Left ventricle myocardium inferior (tissue), 1 donor: ENCODE measurements around the gene PARD3. TPM values are rescaled to one million over a fixed set of nuclear protein-coding genes. Genes with fewer than 3 reads are reported as not detected.
A peak's percentile ranks its signal among the peaks of the same experiment; 100 is the strongest.

Experiments
- DNase-seq: peaks from one replicate; pipeline ENCODE4 v3.0.0-alpha.2; 2020
- H3K27ac ChIP-seq: fragments of 200-600 bp; replicated peaks from 2 replicates; pipeline ENCODE4 v1.8.0; 2021
- H3K27me3 ChIP-seq: fragments of 200-600 bp; 2 replicates; pipeline ENCODE4 v1.8.0; 2021; ENCODE audit warnings: low read depth
- H3K36me3 ChIP-seq: fragments of 200-600 bp; 2 replicates; pipeline ENCODE4 v1.8.0; 2021
- H3K4me1 ChIP-seq: fragments of 200-600 bp; 2 replicates; pipeline ENCODE4 v1.8.0; 2021
- H3K4me3 ChIP-seq: fragments of 200-600 bp; 2 replicates; pipeline ENCODE4 v1.8.0; 2021; ENCODE audit warnings: mild to moderate bottlenecking, moderate library complexity
- H3K9me3 ChIP-seq: fragments of 200-600 bp; replicated peaks from 2 replicates; pipeline ENCODE4 v1.8.0; 2021
- CTCF ChIP-seq: fragments of 200-600 bp; IDR thresholded peaks from 2 replicates; pipeline ENCODE4 v1.8.0; 2021; ENCODE audit warnings: antibody characterized with exemption, mild to moderate bottlenecking, borderline replicate concordance
- intact Hi-C: fragments of 100-400 bp; cut with micrococcal nuclease; formaldehyde crosslinking; loops from one replicate; pipeline ENCODE4 v1.11.0; 2022
- total RNA-seq: library from RNA; stranded (reverse); fragmentation: NEBNext Ultra II Directional; extraction: Animal tissue kit (Norgen Biotek cat#: 25700); gene quantifications from one replicate; pipeline ENCODE4 v1.2.1, GENCODE V29; 2021
- donor health status: DM: no; HTN: yes; CAD: no; lungs with severe emphysema.

The PARD3 gene
- total RNA-seq, 1 donor from 2014 or later, result 29.6 TPM

GRCh38 chr10:34858003-34858402 is 42.9 kb upstream of the PARD3 start:
- no peak for DNase-seq
- H3K27ac ChIP-seq, result no peak overlapping the region
- H3K4me1 ChIP-seq, result peaks cover 4% of the 10 kb centered on the region
- no peaks in the 10 kb centered on the region for H3K36me3 ChIP-seq
- H3K9me3 ChIP-seq, result no peaks in the 10 kb centered on the region
- intact Hi-C loops, result no loop called here
- H3K4me3 ChIP-seq, result no peak overlapping the region
- H3K27me3 ChIP-seq, result peaks cover 26% of the 10 kb centered on the region
- TF ChIP-seq CTCF, result no peak

GRCh38 chr10:34854147-34854601 is 39.1 kb upstream of the PARD3 start:
- H3K27me3 ChIP-seq, result peaks cover 21% of the 10 kb centered on the region
- no peaks in the 10 kb centered on the region for H3K36me3 ChIP-seq
- intact Hi-C loops, result no loop called here
- peaks cover 4% of the 10 kb centered on the region for H3K4me1 ChIP-seq
- no peak for TF ChIP-seq CTCF
- H3K27ac ChIP-seq, result no peak overlapping the region
- peak overlapping the region; percentile 25 for H3K4me3 ChIP-seq
- H3K9me3 ChIP-seq, result no peaks in the 10 kb centered on the region
- DNase-seq, result no peak

GRCh38 chr10:34853357-34853756 is 38.3 kb upstream of the PARD3 start:
- no peak for TF ChIP-seq CTCF
- intact Hi-C loops, result no loop called here
- Histone ChIP-seq H3K4me1 (peaks cover 4% of the 10 kb centered on the region), H3K27me3 (peaks cover 20% of the 10 kb centered on the region), H3K9me3 (no peaks in the 10 kb centered on the region), H3K27ac (no peak overlapping the region), H3K4me3 (no peak overlapping the region), H3K36me3 (no peaks in the 10 kb centered on the region)
- DNase-seq, result no peak

- Histone ChIP-seq H3K4me1 (peaks cover 4% of the 10 kb centered on the region), H3K4me3 (no peak overlapping the region), H3K27me3 (no peaks in the 10 kb centered on the region), H3K9me3 (no peaks in the 10 kb centered on the region), H3K36me3 (no peaks in the 10 kb centered on the region), H3K27ac (no peak overlapping the region)
- no peak for TF ChIP-seq CTCF
- no peak for DNase-seq
- intact Hi-C loops, result no loop called here
These were observed 35.5 kb upstream of the PARD3 start for GRCh38 chr10:34850558-34850957.

- Histone ChIP-seq H3K4me1 (peaks cover 4% of the 10 kb centered on the region), H3K27ac (no peak overlapping the region), H3K9me3 (no peaks in the 10 kb centered on the region), H3K36me3 (no peaks in the 10 kb centered on the region), H3K27me3 (no peaks in the 10 kb centered on the region), H3K4me3 (no peak overlapping the region)
- DNase-seq, result no peak
- TF ChIP-seq CTCF, result no peak
- intact Hi-C loops, result no loop called here
These were observed 34.9 kb upstream of the PARD3 start for GRCh38 chr10:34850036-34850435.

GRCh38 chr10:34845070-34845469 is 30.0 kb upstream of the PARD3 start:
- H3K9me3 ChIP-seq, result no peaks in the 10 kb centered on the region
- DNase-seq, result no peak
- H3K36me3 ChIP-seq, result no peaks in the 10 kb centered on the region
- peaks cover 16% of the 10 kb centered on the region for H3K27me3 ChIP-seq
- no peak for TF ChIP-seq CTCF
- H3K4me3 ChIP-seq, result no peak overlapping the region
- H3K27ac ChIP-seq, result no peak overlapping the region
- no peaks in the 10 kb centered on the region for H3K4me1 ChIP-seq
- intact Hi-C loops, result no loop called here
